Sigmoid colon (tissue), 4 donors: ENCODE data around the gene SAMD14.

Experiments used
- EP300 ChIP-seq, 4 donors: sonication (generic); formaldehyde crosslinking; IDR thresholded peaks; one replicate each; pipeline ENCODE4 v1.6.1; 2017; ENCODE audit warnings: antibody characterized with exemption in 4 of 4
- POLR2A ChIP-seq, 2 donors: fragments of 450-650 bp; IDR thresholded peaks; one replicate each; pipeline ENCODE4 v1.6.1; 2016; ENCODE audit warnings: antibody characterized with exemption in 2 of 2, mild to moderate bottlenecking in 2 of 2, moderate library complexity in 2 of 2
- POLR2AphosphoS5 ChIP-seq, 4 donors: sonication (generic); formaldehyde crosslinking; IDR thresholded peaks; one replicate each; pipeline ENCODE4 v1.6.1; 2017; ENCODE audit warnings: antibody characterized with exemption in 4 of 4
- TF ChIP-seq, protein P1 (sequence below), 4 experiments: fragments of 450-650 bp in 3 of 4; fragments of 200-600 bp in 1 of 4; IDR thresholded peaks; one replicate each; pipeline ENCODE4 v1.5.1; 2016 to 2019; ENCODE audit warnings: antibody characterized with exemption in 4 of 4, mild to moderate bottlenecking in 3 of 4, moderate library complexity in 2 of 4

DNA sequence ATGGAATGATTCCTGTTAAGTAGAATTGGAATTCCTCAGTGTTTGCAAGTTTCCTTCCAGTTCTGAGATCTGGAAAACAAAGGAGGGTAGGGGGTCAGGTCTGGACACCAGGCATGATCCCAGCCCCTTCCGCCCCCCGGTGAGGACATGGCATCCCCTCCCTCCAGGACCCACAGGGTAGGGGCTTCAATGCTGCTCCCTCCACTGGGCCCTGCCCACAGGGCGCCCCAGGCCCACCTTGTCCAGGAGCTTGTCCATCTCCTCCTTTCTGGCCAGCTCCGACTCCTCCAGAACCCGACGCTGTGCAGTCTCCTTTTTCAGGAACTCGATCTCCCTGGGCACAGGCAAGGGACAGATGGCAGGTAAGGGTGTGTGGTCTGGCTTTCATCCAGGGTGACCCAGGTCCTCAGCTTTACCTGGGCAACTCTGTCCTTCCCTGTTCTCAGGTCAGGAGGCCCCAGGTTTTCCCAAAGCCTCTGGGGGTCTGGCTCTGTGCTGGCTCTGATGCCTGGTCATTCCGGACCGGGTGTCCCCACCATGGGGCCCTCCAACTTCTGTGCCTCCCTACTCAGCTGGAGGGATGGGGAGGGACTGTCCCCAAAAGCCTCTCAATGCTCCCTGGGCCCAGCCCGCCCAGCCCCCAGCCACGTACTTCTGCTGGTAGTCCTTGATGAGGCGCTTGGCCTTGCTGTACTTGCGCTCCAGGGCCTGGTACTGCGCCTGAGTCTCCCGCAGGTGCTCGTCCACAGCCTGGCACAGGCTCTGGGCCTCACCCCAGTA lies 5.5 kb upstream of the SAMD14 start:
- TF ChIP-seq, protein P1, sequence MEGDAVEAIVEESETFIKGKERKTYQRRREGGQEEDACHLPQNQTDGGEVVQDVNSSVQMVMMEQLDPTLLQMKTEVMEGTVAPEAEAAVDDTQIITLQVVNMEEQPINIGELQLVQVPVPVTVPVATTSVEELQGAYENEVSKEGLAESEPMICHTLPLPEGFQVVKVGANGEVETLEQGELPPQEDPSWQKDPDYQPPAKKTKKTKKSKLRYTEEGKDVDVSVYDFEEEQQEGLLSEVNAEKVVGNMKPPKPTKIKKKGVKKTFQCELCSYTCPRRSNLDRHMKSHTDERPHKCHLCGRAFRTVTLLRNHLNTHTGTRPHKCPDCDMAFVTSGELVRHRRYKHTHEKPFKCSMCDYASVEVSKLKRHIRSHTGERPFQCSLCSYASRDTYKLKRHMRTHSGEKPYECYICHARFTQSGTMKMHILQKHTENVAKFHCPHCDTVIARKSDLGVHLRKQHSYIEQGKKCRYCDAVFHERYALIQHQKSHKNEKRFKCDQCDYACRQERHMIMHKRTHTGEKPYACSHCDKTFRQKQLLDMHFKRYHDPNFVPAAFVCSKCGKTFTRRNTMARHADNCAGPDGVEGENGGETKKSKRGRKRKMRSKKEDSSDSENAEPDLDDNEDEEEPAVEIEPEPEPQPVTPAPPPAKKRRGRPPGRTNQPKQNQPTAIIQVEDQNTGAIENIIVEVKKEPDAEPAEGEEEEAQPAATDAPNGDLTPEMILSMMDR (IDR thresholded peaks at IDR 0.05): no peak
- TF ChIP-seq EP300 (IDR thresholded peaks at IDR 0.05) (no peak), POLR2A (IDR thresholded peaks at IDR 0.05) (no peak), POLR2AphosphoS5 (IDR thresholded peaks at IDR 0.05) (no peak)
